Measurements from ENCODE around the gene NEURL1B. TPM values are rescaled to one million over a fixed set of nuclear protein-coding genes. Genes with fewer than 3 reads are reported as not detected.

Gene NEURL1B
- total and polyA plus RNA-seq, 4 donors: 1.5 to 10.0 (median 5.5) TPM

GRCh38 chr5:172630986-172631385, 10.1 kb upstream of the NEURL1B start (continued):
- TF ChIP-seq CTCF (IDR thresholded peaks at IDR 0.05; ENCODE audit: low read depth, low read length, missing input control): no peak
- no peak for TF ChIP-seq RXRA (IDR thresholded peaks at IDR 0.05)
- no peak for TF ChIP-seq HNF4A (conservative IDR thresholded peaks at IDR 0.05)
- TF ChIP-seq HNF4G (IDR thresholded peaks at IDR 0.05): no peak

DNA sequence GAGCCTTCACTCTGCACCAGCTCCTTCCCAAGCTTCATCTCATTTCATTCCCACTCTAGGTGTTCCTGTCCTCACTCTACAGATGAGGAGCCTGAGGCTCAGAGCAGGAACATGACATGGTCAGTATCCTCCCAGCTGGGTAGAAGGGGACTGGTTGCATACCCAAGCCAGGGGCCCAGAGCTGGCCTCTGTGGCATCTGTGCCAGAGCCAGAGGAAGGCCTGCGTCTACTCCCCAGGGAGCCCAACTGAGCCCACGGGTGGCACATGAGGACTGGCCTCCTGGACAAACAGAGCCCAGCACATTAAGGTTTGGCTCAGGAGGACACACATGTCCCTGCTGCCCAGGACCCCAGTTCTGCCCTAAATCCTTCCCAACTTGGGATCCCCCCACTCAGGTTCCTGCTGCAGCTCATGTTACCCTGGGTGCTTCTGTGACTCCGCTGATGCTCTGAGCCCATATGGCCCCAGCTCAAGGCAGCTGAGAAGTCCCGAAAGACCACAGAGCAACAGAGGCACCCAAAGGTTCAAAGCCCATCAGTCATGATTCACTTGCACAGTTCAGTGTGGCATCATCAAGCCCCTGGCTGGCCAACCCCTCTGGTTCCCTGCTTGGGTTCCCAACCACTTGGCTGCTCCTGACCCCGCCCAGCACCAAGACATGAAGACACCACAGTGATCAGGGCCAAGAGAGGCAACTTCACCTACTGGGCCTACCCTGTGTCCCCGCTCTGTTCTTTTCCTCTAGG, 8.5 kb upstream of the NEURL1B start:
- no peak for TF ChIP-seq EGR1 (IDR thresholded peaks at IDR 0.05; ENCODE audit: low read depth in 2 of 2)
- DNase-seq (ENCODE audit: low spot score): no peak
- Histone ChIP-seq H3K36me3 (ENCODE audit: control insufficient read depth in 4 of 4, insufficient read depth in 3 of 4, low read depth in 1 of 4, low read length in 3 of 4) (no peaks in the 10 kb centered on the region), H3K4me1 (ENCODE audit: control insufficient read depth in 4 of 4, insufficient read depth in 4 of 4, low read length in 3 of 4) (peaks cover 0 to 4% (median 2%) of the 10 kb centered on the region in 4 donors), H3K27me3 (ENCODE audit: control insufficient read depth in 4 of 4, insufficient read depth in 4 of 4, low read length in 3 of 4) (no peaks in the 10 kb centered on the region), H3K9ac (ENCODE audit: low read depth in 1 of 2, low read length in 2 of 2) (no peak overlapping the region), H3K27ac (ENCODE audit: low read depth in 1 of 2, low read length in 2 of 2) (no peak overlapping the region), H3K4me3 (ENCODE audit: low read depth in 1 of 3, low read length in 3 of 3) (no peak overlapping the region), H3K9me3 (ENCODE audit: control insufficient read depth in 4 of 4, low read length in 3 of 4) (no peaks in the 10 kb centered on the region)
- WGBS: 95% methylated on average over 6 of the region's 6 CpGs

GRCh38 chr5:172633403-172633970, 7.6 kb upstream of the NEURL1B start:
- no peak for DNase-seq (ENCODE audit: low spot score)
- Histone ChIP-seq H3K9me3 (ENCODE audit: control insufficient read depth in 4 of 4, low read length in 3 of 4) (no peaks in the 10 kb centered on the region), H3K27me3 (ENCODE audit: control insufficient read depth in 4 of 4, insufficient read depth in 4 of 4, low read length in 3 of 4) (no peaks in the 10 kb centered on the region), H3K4me1 (ENCODE audit: control insufficient read depth in 4 of 4, insufficient read depth in 4 of 4, low read length in 3 of 4) (peaks cover 0 to 4% (median 2%) of the 10 kb centered on the region in 4 donors), H3K9ac (ENCODE audit: low read depth in 1 of 2, low read length in 2 of 2) (no peak overlapping the region), H3K36me3 (ENCODE audit: control insufficient read depth in 4 of 4, insufficient read depth in 3 of 4, low read depth in 1 of 4, low read length in 3 of 4) (no peaks in the 10 kb centered on the region), H3K4me3 (ENCODE audit: low read depth in 1 of 3, low read length in 3 of 3) (no peak overlapping the region), H3K27ac (ENCODE audit: low read depth in 1 of 2, low read length in 2 of 2) (no peak overlapping the region)
- TF ChIP-seq MAX (IDR thresholded peaks at IDR 0.05) (no peak), RXRA (IDR thresholded peaks at IDR 0.05) (no peak)
- 94% methylated on average over 3 of the region's 3 CpGs for WGBS

- H3K36me3 ChIP-seq (ENCODE audit: control insufficient read depth in 4 of 4, insufficient read depth in 3 of 4, low read depth in 1 of 4, low read length in 3 of 4): no peaks in the 10 kb centered on the region
- H3K27me3 ChIP-seq (ENCODE audit: control insufficient read depth in 4 of 4, insufficient read depth in 4 of 4, low read length in 3 of 4): no peaks in the 10 kb centered on the region
- H3K27ac ChIP-seq (ENCODE audit: low read depth in 1 of 2, low read length in 2 of 2): no peak overlapping the region
- H3K4me3 ChIP-seq (ENCODE audit: low read depth in 1 of 3, low read length in 3 of 3): no peak overlapping the region
- H3K4me1 ChIP-seq (ENCODE audit: control insufficient read depth in 4 of 4, insufficient read depth in 4 of 4, low read length in 3 of 4): peaks cover 0 to 4% (median 2%) of the 10 kb centered on the region in 4 donors
- H3K9me3 ChIP-seq (ENCODE audit: control insufficient read depth in 4 of 4, low read length in 3 of 4): no peaks in the 10 kb centered on the region
- WGBS: 92% methylated on average over 4 of the region's 4 CpGs
- H3K9ac ChIP-seq (ENCODE audit: low read depth in 1 of 2, low read length in 2 of 2): no peak overlapping the region
- no peak for DNase-seq (ENCODE audit: low spot score)
- TF ChIP-seq NR2F2 (IDR thresholded peaks at IDR 0.05): no peak
- no peak for TF ChIP-seq YY1 (IDR thresholded peaks at IDR 0.05)
- TF ChIP-seq EGR1 (IDR thresholded peaks at IDR 0.05; ENCODE audit: low read depth in 2 of 2): no peak
- no peak for TF ChIP-seq FOXA1 (IDR thresholded peaks at IDR 0.05)
- no peak for TF ChIP-seq CTCF (IDR thresholded peaks at IDR 0.05; ENCODE audit: low read depth, low read length, missing input control)
- TF ChIP-seq, protein P1, sequence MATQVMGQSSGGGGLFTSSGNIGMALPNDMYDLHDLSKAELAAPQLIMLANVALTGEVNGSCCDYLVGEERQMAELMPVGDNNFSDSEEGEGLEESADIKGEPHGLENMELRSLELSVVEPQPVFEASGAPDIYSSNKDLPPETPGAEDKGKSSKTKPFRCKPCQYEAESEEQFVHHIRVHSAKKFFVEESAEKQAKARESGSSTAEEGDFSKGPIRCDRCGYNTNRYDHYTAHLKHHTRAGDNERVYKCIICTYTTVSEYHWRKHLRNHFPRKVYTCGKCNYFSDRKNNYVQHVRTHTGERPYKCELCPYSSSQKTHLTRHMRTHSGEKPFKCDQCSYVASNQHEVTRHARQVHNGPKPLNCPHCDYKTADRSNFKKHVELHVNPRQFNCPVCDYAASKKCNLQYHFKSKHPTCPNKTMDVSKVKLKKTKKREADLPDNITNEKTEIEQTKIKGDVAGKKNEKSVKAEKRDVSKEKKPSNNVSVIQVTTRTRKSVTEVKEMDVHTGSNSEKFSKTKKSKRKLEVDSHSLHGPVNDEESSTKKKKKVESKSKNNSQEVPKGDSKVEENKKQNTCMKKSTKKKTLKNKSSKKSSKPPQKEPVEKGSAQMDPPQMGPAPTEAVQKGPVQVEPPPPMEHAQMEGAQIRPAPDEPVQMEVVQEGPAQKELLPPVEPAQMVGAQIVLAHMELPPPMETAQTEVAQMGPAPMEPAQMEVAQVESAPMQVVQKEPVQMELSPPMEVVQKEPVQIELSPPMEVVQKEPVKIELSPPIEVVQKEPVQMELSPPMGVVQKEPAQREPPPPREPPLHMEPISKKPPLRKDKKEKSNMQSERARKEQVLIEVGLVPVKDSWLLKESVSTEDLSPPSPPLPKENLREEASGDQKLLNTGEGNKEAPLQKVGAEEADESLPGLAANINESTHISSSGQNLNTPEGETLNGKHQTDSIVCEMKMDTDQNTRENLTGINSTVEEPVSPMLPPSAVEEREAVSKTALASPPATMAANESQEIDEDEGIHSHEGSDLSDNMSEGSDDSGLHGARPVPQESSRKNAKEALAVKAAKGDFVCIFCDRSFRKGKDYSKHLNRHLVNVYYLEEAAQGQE (IDR thresholded peaks at IDR 0.05): no peak
- no peak for TF ChIP-seq TAF1 (conservative IDR thresholded peaks at IDR 0.05)
- no peak for TF ChIP-seq HNF4G (IDR thresholded peaks at IDR 0.05)
- TF ChIP-seq JUND (IDR thresholded peaks at IDR 0.05): no peak
These were observed 6.8 kb upstream of the NEURL1B start for GRCh38 chr5:172634106-172634899.
